AG04449 (cell line): ENCODE measurements around the gene FPR1.

Experiments
- CTCF ChIA-PET: fragments of 350-600 bp; formaldehyde crosslinking; extraction: SDS; loops from one replicate; lab custom pipeline; 2021; ENCODE audit warnings: antibody characterized with exemption; lab: Yijun Ruan, JAX
- POLR2A ChIA-PET: fragments of 400-600, 350-600 bp; formaldehyde crosslinking; extraction: SDS; loops from one replicate; lab custom pipeline; 2020; ENCODE audit warnings: antibody characterized with exemption, inconsistent platforms; lab: Yijun Ruan, JAX
- DNase-seq: peaks from one replicate; pipeline ENCODE4 v3.0.0-alpha.2; 2010; ENCODE audit warnings: low read depth, low spot score
- H3K4me3 ChIP-seq: 2 replicates; pipeline ENCODE4 v1.5.1; 2011; ENCODE audit warnings: low read depth, mild to moderate bottlenecking, control low read depth, low read length
- TF ChIP-seq, protein P1 (sequence below): IDR thresholded peaks from one replicate; pipeline ENCODE4 v1.5.1; 2011; ENCODE audit warnings: mild to moderate bottlenecking, moderate library complexity, low read length, control low read depth, inconsistent platforms; ENCODE audit not compliant: insufficient read depth; ENCODE audit errors: missing control alignments

FPR1 gene

DNA sequence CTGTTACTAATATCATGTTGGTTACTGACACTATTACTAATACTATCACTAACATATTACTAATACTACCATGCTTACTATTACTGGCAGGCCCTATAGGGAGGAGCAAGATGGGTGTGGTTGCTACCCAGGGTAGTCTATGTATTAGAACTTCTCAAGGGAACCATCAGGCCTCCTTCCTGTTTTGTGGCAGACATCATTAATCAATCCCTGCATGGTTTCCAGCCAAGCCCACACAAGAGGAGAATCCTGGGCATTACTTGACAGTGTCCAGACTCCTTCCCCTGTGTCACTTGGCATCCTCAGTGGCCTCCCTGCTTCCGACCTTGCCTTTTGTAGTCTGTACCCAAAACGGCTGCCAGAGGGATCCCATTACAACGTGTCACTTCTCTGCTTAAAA is 36.8 kb downstream of the FPR1 start:
- TF ChIP-seq, protein P1, sequence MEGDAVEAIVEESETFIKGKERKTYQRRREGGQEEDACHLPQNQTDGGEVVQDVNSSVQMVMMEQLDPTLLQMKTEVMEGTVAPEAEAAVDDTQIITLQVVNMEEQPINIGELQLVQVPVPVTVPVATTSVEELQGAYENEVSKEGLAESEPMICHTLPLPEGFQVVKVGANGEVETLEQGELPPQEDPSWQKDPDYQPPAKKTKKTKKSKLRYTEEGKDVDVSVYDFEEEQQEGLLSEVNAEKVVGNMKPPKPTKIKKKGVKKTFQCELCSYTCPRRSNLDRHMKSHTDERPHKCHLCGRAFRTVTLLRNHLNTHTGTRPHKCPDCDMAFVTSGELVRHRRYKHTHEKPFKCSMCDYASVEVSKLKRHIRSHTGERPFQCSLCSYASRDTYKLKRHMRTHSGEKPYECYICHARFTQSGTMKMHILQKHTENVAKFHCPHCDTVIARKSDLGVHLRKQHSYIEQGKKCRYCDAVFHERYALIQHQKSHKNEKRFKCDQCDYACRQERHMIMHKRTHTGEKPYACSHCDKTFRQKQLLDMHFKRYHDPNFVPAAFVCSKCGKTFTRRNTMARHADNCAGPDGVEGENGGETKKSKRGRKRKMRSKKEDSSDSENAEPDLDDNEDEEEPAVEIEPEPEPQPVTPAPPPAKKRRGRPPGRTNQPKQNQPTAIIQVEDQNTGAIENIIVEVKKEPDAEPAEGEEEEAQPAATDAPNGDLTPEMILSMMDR, result no peak
- H3K4me3 ChIP-seq, result no peak overlapping the region
- CTCF ChIA-PET, result no interaction called here
- no peak for DNase-seq
- POLR2A ChIA-PET, result no interaction called here

DNA sequence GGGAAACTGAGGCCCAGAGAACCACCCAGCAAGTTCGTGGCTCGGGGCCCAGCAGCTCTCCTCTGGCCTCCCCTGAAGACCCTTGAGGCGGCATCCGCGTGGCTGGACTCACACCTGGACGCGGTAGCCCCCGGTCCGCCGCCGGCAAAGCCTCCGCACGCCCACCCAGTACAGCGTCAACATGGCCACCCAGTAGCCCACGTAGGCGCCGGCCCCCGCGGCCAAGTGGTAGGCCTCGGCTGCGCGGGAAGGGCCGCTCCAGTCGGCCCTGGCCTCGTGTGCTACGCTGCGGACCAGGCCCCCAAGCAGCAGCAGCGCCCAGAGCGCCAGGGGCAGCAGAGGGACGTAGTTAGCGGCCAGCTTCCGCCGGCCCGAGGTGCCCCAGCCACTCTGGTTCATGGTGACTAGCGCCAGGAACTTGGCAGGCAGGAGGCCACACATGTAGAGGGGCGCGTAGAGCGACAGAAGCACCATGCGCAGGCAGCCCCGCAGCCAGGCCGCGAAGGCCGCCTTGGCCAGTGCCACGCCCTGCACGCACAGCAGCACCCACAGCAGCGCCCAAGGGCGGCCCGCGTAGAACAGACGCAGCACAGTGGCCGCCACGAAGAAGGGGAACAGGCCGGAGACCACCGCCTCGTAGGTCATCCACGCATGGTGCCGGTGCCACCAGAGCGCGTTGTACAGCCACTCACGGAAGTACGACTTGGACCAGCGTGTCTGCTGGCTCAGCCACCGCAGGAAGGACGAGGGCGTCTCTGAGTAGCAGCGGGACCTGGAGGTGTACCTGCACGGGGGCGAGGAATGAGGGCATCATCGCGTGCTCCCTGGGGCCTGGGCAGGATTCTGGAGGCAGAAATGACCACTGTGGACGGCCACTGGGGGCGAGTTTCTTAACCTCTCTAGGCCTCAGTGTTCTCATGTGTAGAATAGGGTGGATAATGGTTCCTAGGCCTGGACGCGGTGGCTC is 38.1 kb downstream of the FPR1 start:
- ChIA-PET POLR2A (interaction anchor here (0.9 kb wide), 1 partner anchor 10 kb away, joined by 3 read pairs; no protein-coding TSS in a partner anchor), CTCF (no interaction called here)
- TF ChIP-seq, protein P1, result no peak
- H3K4me3 ChIP-seq, result no peak overlapping the region
- DNase-seq, result no peak

DNA sequence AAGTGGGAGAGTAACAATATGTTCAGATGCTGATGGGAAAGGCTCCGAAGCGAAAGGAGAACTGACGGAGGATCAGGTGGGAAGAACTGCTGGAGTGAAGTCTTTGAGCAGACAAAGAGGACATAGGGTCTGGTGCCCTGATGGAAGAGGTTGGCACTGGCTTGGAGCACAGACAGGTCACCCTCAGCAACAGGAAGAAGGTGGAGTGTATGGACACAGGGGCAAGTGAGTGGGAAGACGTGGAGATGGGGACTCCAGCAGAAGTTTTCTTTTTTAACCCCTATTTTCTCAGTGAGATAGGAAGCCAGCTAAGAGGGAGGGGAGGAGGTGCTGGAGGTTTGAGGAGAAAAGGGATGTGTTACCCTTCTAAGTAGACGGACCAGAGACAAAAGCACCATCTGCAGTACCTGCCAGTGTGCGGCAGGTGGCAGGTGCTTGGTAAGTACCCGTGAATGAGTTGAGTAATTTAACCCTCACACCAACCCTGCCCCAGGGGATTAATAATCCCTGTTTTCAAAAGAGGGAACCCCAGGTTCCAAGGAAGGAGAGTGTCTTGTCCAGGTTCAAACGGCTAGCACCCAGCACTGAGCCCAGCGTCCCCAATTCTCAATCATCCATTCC is 39.1 kb downstream of the FPR1 start:
- TF ChIP-seq, protein P1, result peak; percentile 28
- ChIA-PET CTCF (no interaction called here), POLR2A (interaction anchor here (0.9 kb wide), 1 partner anchor 9 kb away, joined by 3 read pairs; no protein-coding TSS in a partner anchor)
- H3K4me3 ChIP-seq, result no peak overlapping the region
- no peak for DNase-seq

DNA sequence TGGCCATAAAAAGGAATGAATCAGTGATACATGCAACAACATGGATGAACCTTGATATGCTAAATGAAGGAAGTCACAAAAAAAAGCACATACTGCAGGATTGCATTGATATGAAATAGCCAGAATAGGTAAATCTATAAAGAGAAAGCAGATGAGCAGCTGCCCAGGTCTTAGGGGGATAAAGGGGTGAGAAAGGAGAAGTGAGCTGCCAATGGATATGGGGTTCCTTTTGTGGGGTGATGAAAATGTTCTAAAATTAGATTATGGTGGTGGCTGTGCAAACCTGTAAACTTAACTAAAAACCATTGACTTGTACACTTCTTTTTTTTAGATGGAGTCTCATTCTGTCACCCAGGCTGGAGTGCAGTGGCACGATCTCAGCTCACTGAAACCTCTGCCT is 40.0 kb downstream of the FPR1 start:
- TF ChIP-seq, protein P1, result no peak
- ChIA-PET POLR2A (no interaction called here), CTCF (interaction anchor here (1.0 kb wide), 1 partner anchor 66 kb away, joined by 4 read pairs; no protein-coding TSS in a partner anchor)
- no peak overlapping the region for H3K4me3 ChIP-seq
- DNase-seq, result no peak

DNA sequence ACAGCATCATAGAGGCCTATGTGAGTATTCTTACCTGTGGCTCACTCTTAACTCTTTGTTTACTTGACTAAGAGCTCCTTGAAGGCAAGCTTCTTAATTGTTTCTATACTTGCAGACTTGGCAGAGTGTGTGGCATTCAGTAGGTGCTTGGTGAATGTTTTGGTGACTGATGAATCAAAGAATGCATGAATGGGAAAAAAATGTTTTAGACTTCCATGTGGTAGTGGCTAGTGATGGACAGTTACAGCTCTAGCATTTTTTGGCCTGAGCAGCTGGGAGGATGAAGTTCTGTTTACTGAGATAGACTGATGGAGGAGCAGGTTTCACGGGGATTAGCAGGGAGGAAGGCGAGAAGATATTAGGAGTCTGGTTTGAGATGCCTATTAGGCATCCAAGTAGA is 41.5 kb downstream of the FPR1 start:
- TF ChIP-seq, protein P1, result no peak
- ChIA-PET CTCF (no interaction called here), POLR2A (interaction anchor here (1.3 kb wide), 1 partner anchor 10 kb away, joined by 3 read pairs; no protein-coding TSS in a partner anchor)
- DNase-seq, result no peak
- no peak overlapping the region for H3K4me3 ChIP-seq

DNA sequence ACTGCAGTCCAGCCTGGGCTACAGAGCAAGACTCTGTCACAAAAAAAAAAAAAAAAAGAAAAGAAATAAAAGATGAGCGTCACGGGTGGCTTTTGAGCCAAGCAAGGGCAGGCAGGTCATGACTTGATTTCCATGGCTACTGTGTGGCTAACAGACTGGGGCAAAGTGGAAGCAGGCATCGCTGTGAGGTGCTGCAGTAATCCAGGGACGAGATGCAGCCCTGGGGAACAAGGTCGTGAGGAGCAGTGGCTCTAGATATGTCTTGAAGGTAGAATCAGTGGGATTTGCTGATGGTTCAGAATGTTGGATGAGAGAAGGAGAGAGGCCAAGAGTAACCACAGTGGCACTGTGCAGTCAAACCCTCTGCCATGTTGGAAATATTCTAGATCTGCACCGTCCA is 42.1 kb downstream of the FPR1 start:
- POLR2A ChIA-PET, result interaction anchor here (1.3 kb wide), 1 partner anchor 11 kb away, joined by 3 read pairs; no protein-coding TSS in a partner anchor
- no peak overlapping the region for H3K4me3 ChIP-seq
- TF ChIP-seq, protein P1, result no peak
- CTCF ChIA-PET, result no interaction called here
- no peak for DNase-seq
